HG02885 (cell line): ENCODE measurements around the gene ARHGEF37.
"Not testable (repeated sequence)": the region's sequence is repeated elsewhere in the genome, so short reads cannot be mapped to it uniquely, and the experiment has no call there.

Experiments
- ATAC-seq: cut with Tn5 transposase; IDR thresholded peaks from one replicate; pipeline ENCODE4 v1.9.1; 2021; ENCODE audit warnings: mild to moderate bottlenecking; ENCODE audit not compliant: unreplicated experiment, poor library complexity

ARHGEF37 gene

DNA sequence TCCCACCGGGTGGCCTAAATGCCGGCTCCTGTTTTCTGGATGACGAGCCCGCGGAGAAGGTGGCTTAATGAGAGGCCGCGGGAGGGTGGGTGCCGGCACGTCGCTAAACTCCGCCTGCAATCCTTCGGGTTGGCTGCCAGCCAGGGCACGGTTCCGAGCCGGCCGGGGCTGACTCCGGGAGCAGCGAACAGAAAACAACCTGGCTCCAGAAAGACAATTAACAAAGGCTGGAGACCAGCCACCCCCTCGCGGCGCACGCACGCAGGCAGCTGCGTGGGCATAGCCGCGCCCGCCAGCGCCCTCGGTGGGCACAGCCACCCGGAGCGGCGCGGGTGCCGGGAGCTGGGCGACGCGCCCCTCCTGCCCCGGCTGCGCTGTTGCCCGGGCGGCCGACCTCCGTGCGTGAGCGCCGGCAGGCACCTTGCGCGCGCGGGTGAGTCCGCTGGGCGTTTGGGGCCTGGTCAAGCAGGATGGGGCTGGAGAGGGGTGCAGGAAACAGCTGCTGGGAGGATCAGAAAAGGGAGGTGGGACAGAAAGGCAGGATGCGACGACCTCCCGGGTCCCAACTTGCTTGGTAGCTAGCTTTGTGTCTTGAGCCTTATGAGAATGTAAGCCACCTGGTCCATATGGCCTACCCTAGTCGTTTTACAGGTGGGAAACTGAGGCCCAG, at the start of gene ARHGEF37:
TSS of gene ARHGEF37 (plus strand) at position 307 of the 670 bp plus-strand sequence. CDS start 16,272 bp downstream, outside the sequence.
- no peak for ATAC-seq

- ATAC-seq: no peak
Observed at GRCh38 chr5:149532413-149532812, 48.9 kb upstream of the ARHGEF37 start.

DNA sequence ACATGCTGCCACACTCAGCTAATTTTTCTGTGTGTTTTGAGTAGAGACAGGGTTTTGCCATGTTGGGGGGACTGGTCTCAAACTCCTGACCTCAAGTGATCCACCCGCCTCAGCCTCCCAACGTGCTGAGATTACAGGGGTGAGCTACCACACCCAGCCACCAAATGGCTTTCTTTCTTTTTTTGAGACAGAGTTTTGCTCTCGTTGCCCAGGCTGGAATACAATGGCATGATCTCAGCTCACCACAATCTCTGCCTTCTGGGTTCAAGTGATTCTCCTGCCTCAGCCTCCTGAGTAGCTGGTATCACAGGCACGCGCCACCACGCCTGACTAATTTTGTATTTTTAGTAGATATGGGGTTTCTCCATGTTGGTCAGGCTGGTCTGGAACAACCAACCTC, 45.5 kb upstream of the ARHGEF37 start:
- ATAC-seq: not testable (repeated sequence)

DNA sequence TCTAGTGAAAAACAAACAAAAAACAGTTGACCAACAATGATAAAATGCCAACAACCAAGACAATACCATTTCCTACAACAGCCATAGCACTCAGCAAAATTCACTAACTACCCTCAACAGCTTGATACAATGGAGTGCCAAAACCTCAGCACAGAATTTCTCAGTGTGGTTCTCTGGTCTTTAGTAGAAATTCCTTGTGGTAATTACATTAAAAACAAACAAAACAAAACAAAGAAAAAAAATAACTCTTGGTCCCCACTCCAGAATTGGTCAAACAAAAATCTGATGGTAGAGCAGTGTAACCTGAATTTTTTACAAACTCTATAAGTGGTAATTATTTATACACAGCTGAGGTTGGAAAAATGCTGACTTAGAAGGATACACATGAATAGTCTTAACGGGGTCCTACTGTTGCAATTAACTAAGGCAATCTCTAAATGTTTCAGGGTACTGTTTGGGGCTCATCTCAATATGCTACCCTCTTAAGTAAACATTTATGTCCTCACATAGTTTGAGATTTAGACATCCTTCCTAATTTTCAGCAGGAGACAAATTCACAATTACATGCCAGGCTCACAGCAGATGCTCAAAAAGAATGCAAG, 43.8 kb upstream of the ARHGEF37 start:
- ATAC-seq: no peak

- ATAC-seq: no peak
Observed at GRCh38 chr5:149540089-149540488, 41.2 kb upstream of the ARHGEF37 start.

DNA sequence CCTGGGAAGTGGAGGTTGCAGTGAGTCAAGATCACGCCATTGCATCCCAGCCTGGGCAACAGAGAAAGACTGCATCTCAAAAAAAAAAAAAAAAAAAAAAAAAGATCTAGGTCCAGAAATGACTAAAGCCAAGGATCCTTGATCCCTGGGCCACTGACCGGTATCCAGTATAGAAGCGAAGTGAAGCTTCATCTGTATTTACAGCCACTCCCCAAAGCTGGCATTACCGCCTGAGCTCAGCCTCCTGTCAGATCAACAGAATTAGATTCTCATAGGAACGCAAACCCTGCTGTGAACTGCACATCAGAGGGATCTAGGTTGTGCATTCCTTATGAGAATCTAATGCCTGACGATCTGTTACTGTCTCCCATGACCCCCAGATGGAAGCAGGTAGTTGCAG, 39.4 kb upstream of the ARHGEF37 start:
- no peak for ATAC-seq

DNA sequence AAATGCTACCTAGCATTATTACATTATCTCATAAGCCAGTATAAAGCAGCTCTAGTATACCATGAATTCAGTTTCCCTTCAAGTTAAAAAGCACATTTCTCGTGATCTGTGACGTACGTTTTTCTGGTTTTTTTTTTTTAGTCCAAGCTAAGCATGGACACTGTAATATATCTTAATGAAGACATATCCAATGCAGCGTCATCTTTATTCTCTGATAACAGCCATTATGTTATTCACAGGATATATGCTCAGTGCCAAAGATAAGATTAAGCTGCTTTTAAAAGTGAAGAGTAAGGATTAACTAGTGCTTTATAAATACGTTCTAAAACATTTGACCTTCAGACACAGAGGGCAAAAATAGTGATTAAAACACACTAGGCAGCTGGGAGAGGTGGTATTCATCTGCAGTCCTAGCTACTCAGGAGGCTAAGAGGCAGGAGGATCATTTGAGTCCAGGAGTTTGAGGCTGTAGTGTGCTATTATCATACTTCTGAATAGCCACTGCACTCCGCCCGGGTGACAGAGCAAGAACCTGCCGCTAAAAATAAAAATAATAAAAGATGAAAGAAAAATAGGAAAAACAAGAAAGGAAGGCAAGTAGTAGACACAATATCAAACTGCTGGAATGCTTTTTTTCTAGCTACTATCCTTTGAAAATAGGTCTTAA, 37.8 kb upstream of the ARHGEF37 start:
- ATAC-seq: no peak

DNA sequence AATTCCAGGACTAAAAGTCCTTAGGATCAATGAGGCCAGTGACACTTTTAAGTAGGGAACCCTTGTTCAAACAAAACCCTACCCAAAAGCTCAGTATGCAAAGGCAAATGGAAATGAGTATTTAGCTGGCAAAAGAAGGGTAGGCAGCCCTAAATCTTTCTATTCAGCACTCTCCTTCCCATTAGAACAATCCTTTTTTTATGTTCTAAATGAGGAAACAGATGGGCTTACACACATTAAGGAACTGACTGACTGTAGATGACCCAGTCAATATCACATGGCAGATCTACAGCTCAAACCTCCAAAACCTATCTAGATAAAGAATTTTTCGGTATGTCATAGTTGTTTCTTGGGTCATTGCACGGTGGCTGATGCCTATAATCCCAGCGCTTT, 37.3 kb upstream of the ARHGEF37 start:
- no peak for ATAC-seq

DNA sequence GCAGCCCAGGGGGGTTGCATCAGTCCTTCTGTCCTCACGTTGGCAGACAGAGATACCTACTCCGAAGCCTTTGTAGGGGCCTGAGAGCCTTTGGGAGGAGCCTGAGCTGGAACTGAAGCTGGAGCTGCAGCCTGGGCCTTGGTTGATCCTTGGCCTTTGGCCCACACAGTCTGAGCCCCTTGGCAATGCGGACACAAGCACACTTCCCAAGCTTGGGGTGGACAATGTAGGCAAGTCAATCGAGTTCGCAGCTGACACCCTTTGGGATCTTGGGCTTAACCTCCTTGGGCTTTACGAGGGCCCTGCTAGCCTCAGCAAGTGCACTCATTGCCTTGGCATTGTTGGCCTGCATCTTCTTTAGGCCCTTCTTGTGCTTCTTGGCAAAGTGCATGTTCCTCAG, 36.0 kb upstream of the ARHGEF37 start:
- ATAC-seq: no peak

GRCh38 chr5:149546974-149547373, 34.3 kb upstream of the ARHGEF37 start:
- ATAC-seq: no peak

GRCh38 chr5:149549461-149550267, 31.6 kb upstream of the ARHGEF37 start:
- peak; percentile 38 for ATAC-seq

- ATAC-seq: no peak
Observed at GRCh38 chr5:149550268-149550583, 31.1 kb upstream of the ARHGEF37 start.

DNA sequence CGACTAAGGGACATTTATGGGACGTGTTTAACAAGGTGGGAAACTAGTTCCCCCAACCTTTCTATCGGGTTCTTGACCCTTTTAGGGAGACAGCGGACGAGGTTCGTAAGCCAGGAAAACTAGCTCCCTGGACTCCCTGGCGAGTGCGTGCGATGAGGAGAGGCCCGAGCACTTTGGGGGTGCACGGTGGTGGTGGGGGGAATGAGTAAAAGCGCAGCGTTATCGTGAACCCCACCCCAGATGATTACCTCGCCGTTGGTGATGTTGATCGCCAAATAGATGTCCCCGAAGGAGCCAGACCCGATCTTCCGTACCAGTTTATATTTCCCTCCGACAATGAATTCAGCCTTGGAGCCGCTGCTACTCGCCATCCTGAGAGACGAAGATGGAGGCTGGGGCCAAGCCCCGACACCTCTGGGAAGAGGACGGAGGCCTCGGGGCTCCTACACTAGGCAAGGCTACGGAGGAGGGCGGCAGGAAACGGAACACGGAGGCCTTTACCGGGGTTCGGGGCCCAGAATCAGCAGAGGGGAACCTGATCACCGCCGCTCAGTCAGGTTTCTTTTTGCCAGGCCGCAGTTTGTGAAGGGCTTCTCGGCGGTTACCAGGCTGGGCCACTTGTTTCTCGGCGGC, 30.6 kb upstream of the ARHGEF37 start:
- ATAC-seq: peak; percentile 2

- ATAC-seq: peak; percentile 92
Observed at GRCh38 chr5:149551227-149552037, 29.9 kb upstream of the ARHGEF37 start, which contains the start of gene CSNK1A1. TSS of gene CSNK1A1 (minus strand) at chr5:149551439. CDS start at chr5:149550964, 475 bp downstream.

- ATAC-seq: no peak
Observed at GRCh38 chr5:149552038-149552494, 29.2 kb upstream of the ARHGEF37 start.

DNA sequence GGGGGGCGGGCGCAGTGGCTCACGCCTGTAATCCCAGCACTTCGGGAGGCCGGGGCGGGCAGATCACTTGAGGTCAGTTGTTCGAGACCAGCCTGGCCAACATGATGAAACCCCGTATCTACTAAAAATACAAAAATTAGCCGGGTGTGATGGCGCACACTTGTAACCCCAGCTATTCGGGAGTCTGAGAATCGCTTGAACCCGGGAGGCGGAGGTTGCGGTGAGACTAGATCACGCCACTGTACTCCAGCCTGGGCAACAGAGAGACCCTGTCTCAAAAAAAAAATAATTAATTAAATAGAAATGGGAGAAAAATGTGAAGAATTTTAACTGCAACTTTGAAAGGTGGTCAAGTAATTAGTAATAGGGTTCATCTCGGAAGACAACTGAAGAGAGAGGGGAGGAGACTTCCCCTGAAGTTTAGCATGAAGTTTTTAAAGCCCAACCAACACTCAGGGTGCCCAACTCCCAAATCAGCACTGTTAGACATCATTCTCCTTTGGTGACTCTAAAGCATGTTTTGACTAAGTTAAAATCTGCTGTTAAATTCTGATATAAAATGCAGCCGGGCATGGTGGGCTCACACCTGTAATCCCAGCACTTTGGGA, 28.6 kb upstream of the ARHGEF37 start:
- no peak for ATAC-seq

DNA sequence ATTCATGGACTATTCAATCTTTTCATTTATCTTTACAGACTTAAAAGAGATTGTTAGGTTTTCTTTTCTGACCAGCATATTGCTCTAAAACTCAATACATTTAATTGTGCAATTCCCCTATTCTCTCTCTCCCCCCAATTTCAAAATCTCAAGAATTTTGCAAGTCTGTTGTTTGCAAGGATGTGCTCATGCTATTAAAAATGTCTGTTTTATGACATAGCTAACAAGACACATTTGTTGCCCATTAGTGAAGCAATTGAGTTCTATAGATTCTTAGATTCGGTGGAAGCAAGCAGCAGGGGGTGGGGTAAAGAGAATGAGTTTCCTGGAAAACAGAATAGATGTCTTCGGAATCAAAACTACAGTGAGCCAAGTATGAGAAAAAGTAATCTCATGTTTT, 21.6 kb upstream of the ARHGEF37 start:
- ATAC-seq: no peak

DNA sequence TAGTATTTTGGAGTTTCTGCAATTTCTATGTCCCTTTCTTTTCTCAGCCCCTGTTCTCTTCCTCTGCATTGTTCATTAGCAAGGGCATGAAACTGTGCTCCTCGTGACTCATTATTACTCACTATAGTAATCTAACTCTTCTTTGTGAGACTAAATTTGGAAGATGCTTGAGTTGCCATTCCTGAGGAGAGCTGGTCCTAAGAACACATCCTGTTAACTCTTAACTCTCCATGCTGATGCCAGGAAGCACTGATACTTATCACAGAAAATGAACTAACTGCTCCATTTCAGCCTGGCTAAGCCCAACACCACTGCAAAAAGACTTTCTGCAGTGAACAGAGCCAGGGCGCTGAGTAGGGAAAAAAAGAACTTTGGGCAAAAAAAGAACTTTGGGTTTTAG, 19.4 kb upstream of the ARHGEF37 start:
- no peak for ATAC-seq

GRCh38 chr5:149563466-149563865, 17.8 kb upstream of the ARHGEF37 start:
- no peak for ATAC-seq
